NCI-H128 (cell line): ENCODE data around the gene GPR137C.
A peak's percentile ranks its signal among the peaks of the same experiment; 100 is the strongest.

ENCODE experiments used
- DNase-seq: peaks from one replicate; lab custom pipeline; 2025; ENCODE audit not compliant: unreplicated experiment; lab: John Stamatoyannopoulos, UW

GPR137C gene, protein sequence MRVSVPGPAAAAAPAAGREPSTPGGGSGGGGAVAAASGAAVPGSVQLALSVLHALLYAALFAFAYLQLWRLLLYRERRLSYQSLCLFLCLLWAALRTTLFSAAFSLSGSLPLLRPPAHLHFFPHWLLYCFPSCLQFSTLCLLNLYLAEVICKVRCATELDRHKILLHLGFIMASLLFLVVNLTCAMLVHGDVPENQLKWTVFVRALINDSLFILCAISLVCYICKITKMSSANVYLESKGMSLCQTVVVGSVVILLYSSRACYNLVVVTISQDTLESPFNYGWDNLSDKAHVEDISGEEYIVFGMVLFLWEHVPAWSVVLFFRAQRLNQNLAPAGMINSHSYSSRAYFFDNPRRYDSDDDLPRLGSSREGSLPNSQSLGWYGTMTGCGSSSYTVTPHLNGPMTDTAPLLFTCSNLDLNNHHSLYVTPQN

DNA sequence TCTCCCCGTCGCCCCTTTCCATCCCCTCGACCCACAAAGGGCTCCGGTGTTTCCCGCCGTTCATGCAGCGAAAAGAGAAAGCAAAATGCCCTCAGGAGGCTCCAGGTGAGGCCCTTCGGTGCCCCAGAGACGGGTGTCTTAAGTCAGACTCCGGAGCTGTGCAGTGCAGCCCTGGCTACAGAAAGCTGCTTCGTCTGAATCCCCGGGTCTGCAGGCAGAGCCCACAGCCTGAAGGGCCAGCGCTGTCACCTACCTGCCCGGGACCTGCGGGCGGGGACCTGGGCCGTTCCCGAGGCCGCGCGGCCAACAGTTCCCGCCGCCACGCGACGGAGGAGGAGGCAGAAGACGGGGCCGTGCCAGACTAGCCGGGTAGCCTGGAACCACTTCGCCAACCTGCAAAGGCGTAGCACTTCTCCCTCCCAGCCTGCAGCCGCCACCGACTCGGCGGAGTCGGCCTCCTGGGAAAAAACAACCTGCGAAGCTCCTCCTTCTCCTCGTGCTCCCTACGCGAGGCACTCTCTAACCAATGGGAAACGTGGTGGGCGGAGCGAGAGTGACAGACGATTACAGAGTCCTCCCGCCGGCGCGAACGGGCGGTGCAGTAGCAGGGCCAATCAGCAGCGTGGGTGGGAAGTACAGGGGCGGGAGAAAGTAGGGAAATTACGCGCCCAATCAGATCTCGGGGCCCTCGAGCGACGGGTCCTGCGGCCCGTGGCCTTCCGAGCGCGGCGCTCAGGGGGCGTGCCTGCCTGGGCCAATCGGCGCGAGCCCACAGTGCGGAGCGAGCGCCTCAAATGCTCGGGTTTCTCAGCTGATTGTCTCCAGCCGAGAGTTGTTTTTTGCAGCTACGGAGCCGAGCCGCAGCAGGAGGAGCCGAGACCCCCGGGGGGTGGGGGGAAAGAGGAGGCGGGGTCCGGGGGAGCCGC lies at the start of gene GPR137C, which contains the start of gene TXNDC16:
TSS of gene GPR137C (plus strand) at position 774 of the 926 bp plus-strand sequence. CDS start 312 bp downstream, outside the sequence.
TSS of gene TXNDC16 (minus strand) at position 443 of the 926 bp plus-strand sequence. CDS start 8,948 bp downstream, outside the sequence.
- DNase-seq = peak; percentile 99

DNA sequence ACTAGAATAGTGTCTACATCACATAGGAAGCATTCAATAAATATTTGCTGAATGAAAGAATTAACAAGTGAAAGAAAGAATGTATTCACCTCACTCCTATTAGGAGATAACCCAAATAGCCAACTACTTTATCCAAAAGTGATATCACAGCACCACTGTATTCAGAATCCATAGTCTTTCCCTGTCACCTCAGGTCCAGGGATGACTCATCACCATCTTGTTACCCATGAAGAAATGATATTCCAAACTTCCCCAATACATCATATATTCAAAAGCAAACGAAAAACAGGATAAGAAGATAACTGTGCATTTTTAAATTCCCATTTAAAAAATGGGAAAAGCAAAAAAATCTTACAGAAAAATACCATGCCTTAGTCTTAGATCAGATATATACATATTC lies 39.4 kb upstream of the GPR137C start:
- no peak for DNase-seq

- no peak for DNase-seq
Observed at GRCh38 chr14:52514046-52514811, 38.4 kb upstream of the GPR137C start.

GRCh38 chr14:52522033-52522432 lies 30.6 kb upstream of the GPR137C start:
- no peak for DNase-seq

DNA sequence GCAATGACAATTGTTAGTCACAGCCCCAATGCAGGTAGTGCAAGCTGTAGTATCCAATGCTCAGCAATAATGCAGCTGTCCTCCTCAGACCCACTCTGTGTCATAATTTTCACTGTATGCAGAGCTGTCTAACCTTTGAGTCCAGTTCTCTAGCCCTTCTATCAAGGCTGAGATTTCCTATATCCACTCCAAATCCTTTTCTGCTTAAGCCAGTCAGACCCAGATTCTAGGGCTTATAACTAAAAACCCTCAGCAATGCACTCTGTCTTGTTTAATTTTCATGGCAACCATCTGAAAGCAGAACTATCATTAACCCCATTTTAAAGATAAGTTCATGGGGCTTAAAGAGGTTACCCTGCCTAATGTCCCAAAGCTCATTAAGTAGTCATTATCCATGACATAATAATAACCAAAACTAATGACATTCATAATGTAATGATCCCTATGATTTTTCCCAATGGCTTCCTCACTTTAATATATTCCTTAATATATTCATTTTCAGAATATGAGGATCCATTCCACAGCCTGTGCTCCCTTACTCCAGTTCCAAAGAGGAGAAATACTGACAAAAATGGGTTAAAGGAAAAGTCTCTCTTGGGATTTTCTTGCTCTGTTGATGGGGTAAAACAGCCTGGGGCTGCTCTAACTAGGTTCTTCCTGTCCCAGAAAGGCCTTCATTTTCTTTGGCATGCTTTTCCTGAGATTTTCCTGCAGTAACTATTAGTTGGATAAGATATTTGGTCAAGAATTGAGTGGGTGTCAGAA lies 29.9 kb upstream of the GPR137C start:
- DNase-seq = no peak

GRCh38 chr14:52527052-52527451 lies 25.6 kb upstream of the GPR137C start:
- no peak for DNase-seq

DNA sequence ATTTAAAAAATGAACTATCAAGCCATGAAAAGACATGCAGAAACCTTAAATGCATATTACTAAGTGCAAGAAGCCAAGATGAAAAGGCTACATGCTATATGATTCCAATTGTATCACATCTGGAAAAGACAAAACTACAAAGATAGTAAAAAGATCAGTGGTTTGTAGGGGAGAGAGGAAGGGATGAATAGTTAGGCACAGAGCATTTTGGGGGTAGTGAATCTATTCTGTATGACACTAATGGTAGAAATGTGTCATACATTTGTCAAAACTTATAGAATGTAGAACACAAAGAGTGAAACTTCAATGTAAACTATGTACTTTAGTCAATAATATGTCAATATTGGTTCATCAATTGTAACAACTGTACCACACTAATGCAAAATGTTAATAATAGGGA lies 21.2 kb upstream of the GPR137C start:
- no peak for DNase-seq

DNA sequence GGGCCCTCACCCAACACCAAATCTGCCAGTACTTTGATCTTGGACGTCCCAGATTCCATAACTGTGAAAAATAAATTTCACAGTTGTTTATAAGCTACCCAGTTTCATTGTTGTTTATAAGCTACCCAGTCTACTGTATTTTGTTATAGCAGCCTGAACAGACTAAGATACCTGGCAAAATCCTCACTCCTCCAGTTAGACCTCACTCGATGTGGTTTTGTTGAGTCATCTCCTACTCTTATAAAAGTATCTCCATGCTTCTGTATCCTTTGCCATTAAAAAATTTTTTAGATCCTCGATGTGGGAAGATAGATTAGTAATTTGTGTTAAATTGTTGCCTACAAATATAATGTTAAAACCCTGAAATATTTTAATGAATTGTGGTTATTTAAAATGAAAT lies 16.4 kb upstream of the GPR137C start:
- no peak for DNase-seq

GRCh38 chr14:52538623-52539022 lies 14.0 kb upstream of the GPR137C start:
- no peak for DNase-seq

- no peak for DNase-seq
Observed at GRCh38 chr14:52545584-52546317, 6.9 kb upstream of the GPR137C start.

DNA sequence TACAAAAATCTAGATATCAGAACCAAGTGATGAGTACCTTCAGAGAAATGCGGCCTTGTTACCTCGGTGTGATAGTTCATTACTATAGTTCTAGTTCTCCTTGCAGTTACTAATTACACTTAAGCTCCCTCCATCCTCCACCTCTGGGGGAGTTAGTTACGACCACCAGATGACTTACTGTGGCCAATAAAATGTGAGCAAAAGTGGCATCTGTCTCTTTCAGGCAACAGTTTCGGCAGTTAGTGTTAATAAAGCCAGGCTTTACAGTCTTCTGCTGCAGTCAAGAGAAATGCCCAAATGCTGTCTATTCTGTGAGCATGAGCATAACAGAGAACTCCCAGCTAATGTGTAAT lies 6.3 kb upstream of the GPR137C start:
- DNase-seq = no peak

GRCh38 chr14:52547027-52547426 lies 5.6 kb upstream of the GPR137C start:
- no peak for DNase-seq

GRCh38 chr14:52547526-52547925 lies 5.1 kb upstream of the GPR137C start:
- no peak for DNase-seq

DNA sequence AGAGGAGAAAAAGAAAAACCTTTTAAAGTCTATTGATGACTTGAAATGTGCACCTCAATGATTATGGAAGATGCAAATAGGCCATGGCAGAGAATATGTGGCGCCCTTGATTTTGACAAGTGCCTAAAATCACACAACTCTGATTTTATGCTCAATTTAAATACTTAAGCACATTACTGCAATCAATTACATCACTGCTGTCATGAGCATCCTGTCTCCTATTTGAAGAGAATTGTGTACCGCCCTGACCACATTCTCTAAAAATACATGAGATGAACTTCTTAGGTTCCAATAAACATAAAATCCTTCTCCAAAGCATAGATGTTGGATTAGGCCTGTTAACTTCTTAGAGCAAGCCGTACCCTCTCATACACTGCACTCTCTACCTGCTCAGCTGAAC lies 2.0 kb upstream of the GPR137C start:
- DNase-seq = no peak

GRCh38 chr14:52551205-52551604 lies 1.4 kb upstream of the GPR137C start:
- DNase-seq = no peak

DNA sequence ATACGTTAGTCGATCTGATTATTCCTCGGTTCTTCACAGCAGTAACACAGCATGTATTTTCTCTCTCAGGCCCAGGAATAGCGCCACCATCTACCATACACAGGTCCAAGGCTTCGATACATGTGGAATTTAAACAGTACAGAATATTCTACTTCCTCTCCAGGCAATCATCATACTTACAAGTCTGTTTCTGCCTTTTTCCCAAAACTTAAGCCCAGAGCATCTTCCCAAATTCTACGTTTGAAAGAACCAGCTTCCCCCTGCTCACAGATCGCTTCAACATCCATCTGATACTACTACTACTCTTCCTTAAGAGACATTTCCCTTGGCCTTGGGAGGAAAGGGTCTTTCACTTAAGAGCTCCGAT lies 957 bp upstream of the GPR137C start:
- DNase-seq = no peak

GRCh38 chr14:52553002-52553670 lies 500 bp downstream of the GPR137C start:
- no peak for DNase-seq

DNA sequence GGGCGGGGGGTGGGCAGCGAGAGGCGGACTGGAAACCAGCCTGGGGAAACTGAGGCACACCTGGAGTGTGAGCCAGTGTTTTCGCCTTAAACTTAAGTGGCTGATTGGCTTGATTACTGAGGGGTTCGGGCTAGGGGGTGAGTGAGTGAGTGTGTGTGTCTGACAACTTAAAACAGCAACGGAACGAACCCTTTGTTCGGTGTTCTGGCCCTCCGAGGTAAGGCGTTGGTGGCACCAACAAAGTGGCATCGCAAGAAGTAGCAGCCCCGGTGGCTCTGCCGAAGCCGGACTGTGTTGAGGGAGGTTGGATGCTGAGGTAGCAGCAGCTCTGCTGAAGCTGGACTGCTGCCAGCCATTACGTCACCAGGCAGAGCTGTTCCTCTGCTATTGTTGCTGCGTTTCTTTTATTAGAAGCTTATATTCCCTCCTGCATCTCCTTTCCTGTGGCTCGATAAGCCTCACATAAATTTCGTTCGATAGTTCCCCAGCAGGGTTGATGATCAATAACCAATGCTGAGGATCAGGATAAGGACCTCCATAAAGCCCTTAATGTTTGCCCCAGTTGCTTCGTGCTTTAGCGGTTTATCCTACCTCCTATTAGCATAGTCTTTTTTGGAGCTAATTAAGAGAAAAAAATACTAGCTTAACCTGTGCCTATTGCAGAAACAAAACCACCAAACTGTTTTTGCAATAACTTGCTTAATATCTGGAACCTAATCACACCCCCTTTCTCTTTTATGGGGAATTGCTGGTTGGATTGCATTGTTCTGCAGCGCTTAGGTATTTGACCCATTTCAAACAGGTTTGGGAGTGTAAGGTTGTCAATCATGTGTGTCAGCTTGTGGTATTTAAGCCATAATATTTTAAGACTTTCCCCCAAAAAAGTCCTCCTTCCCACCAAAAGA lies 1.3 kb downstream of the GPR137C start:
- peak; percentile 77 for DNase-seq
